ENCODE results near the gene HSPA14. TPM values are rescaled to one million over a fixed set of nuclear protein-coding genes. Genes with fewer than 3 reads are reported as not detected.
A peak's percentile ranks its signal among the peaks of the same experiment; 100 is the strongest.

HSPA14 gene
- total RNA-seq, 1 donor from 2014 or later: 10.4 TPM

- Histone ChIP-seq H3K36me3 (peaks cover 38% of the 10 kb centered on the region), H3K4me1 (peaks cover 18% of the 10 kb centered on the region), H3K27me3 (ENCODE audit: low read depth) (no peaks in the 10 kb centered on the region), H3K27ac (peak overlapping the region; percentile 89), H3K9me3 (no peaks in the 10 kb centered on the region), H3K4me3 (peak overlapping the region; percentile 73)
- ATAC-seq (no peak), DNase-seq (no peak)
- no peak for TF ChIP-seq CTCF (IDR thresholded peaks at IDR 0.05)
- intact Hi-C loops (cut with DNase I): no loop called here
Observed at GRCh38 chr10:14839305-14839695, 1.2 kb downstream of the HSPA14 start.

- Histone ChIP-seq H3K27ac (no peak overlapping the region), H3K9me3 (no peaks in the 10 kb centered on the region), H3K4me1 (peaks cover 18% of the 10 kb centered on the region), H3K4me3 (no peak overlapping the region), H3K36me3 (peaks cover 44% of the 10 kb centered on the region), H3K27me3 (ENCODE audit: low read depth) (no peaks in the 10 kb centered on the region)
- intact Hi-C loops (cut with DNase I): no loop called here
- no peak for DNase-seq
- ATAC-seq: no peak
- TF ChIP-seq CTCF (IDR thresholded peaks at IDR 0.05): no peak
Observed at GRCh38 chr10:14840178-14840577, 2.1 kb downstream of the HSPA14 start.

- Histone ChIP-seq H3K27me3 (ENCODE audit: low read depth) (no peaks in the 10 kb centered on the region), H3K36me3 (peaks cover 55% of the 10 kb centered on the region), H3K4me1 (peaks cover 10% of the 10 kb centered on the region), H3K27ac (no peak overlapping the region), H3K4me3 (no peak overlapping the region), H3K9me3 (no peaks in the 10 kb centered on the region)
- ATAC-seq (no peak), DNase-seq (no peak)
- TF ChIP-seq CTCF (IDR thresholded peaks at IDR 0.05): no peak
- intact Hi-C loops (cut with DNase I): no loop called here
Observed at GRCh38 chr10:14843327-14843988, 5.4 kb downstream of the HSPA14 start.

GRCh38 chr10:14844948-14845347 lies 6.8 kb downstream of the HSPA14 start:
- DNase-seq: no peak
- intact Hi-C loops (cut with DNase I): no loop called here
- H3K36me3 ChIP-seq: peaks cover 69% of the 10 kb centered on the region

GRCh38 chr10:14852236-14852635 lies 14.1 kb downstream of the HSPA14 start:
- H3K36me3 ChIP-seq: peaks cover 69% of the 10 kb centered on the region
- ATAC-seq: no peak

More at GRCh38 chr10:14844948-14845347, 6.8 kb downstream of the HSPA14 start:
- peaks cover under 1% of the 10 kb centered on the region for H3K4me1 ChIP-seq
- H3K9me3 ChIP-seq: no peaks in the 10 kb centered on the region
- no peak for TF ChIP-seq CTCF (IDR thresholded peaks at IDR 0.05)
- no peaks in the 10 kb centered on the region for H3K27me3 ChIP-seq (ENCODE audit: low read depth)
- no peak overlapping the region for H3K4me3 ChIP-seq
- no peak overlapping the region for H3K27ac ChIP-seq
- no peak for ATAC-seq

More at GRCh38 chr10:14852236-14852635, 14.1 kb downstream of the HSPA14 start:
- no peaks in the 10 kb centered on the region for H3K27me3 ChIP-seq (ENCODE audit: low read depth)
- no peaks in the 10 kb centered on the region for H3K4me1 ChIP-seq
- intact Hi-C loops (cut with DNase I): no loop called here
- DNase-seq: no peak
- no peak for TF ChIP-seq CTCF (IDR thresholded peaks at IDR 0.05)
- H3K27ac ChIP-seq: no peak overlapping the region
- H3K9me3 ChIP-seq: no peaks in the 10 kb centered on the region
- no peak overlapping the region for H3K4me3 ChIP-seq

Data from lower lobe of right lung (tissue), 2 donors.